ENCODE data around the gene SPATA1. TPM values are rescaled to one million over a fixed set of nuclear protein-coding genes. Genes with fewer than 3 reads are reported as not detected.

The SPATA1 gene
- total and polyA plus RNA-seq, 2 of the 8 experiments (the other 6 are each of a cell fraction or from before 2014, with no cell fraction given) = 0.51 to 1.1 TPM

DNA sequence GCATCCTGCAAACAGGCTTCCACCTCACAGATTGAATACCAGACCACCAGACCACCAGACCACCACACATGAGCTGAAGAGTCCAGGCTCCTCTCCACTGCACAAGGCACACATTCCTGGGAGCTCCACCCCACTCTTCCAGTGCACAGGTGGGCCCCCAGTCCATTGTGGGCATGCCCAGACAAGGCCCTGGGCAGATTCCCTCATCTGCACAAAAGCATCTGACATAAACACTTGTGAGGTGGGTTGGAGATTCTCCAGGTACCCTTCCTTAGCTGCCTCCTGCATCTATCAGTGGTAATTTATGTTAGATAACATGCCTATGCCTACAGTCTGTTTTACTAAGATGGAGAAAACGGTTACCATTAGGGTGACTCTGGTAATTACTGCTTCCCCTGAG is 79.6 kb downstream of the SPATA1 start (continued):
- TF ChIP-seq EGR1 (IDR thresholded peaks at IDR 0.05; ENCODE audit: borderline replicate concordance, low read depth, low read length) = no peak
- TF ChIP-seq ASH2L (IDR thresholded peaks at IDR 0.05; ENCODE audit: low read length) = no peak
- TF ChIP-seq ZNF274 (IDR thresholded peaks at IDR 0.05; ENCODE audit: borderline replicate concordance, extremely low read depth, low read length) = no peak
- TF ChIP-seq, protein P1, sequence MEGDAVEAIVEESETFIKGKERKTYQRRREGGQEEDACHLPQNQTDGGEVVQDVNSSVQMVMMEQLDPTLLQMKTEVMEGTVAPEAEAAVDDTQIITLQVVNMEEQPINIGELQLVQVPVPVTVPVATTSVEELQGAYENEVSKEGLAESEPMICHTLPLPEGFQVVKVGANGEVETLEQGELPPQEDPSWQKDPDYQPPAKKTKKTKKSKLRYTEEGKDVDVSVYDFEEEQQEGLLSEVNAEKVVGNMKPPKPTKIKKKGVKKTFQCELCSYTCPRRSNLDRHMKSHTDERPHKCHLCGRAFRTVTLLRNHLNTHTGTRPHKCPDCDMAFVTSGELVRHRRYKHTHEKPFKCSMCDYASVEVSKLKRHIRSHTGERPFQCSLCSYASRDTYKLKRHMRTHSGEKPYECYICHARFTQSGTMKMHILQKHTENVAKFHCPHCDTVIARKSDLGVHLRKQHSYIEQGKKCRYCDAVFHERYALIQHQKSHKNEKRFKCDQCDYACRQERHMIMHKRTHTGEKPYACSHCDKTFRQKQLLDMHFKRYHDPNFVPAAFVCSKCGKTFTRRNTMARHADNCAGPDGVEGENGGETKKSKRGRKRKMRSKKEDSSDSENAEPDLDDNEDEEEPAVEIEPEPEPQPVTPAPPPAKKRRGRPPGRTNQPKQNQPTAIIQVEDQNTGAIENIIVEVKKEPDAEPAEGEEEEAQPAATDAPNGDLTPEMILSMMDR (IDR thresholded peaks at IDR 0.05; ENCODE audit: control extremely low read depth in 1 of 3, insufficient read depth in 1 of 3, low read depth in 1 of 3, low read length in 3 of 3) = no peak
- TF ChIP-seq SP1 (IDR thresholded peaks at IDR 0.05; ENCODE audit: low read depth, low read length) = no peak
- no peak for TF ChIP-seq HDAC6 (IDR thresholded peaks at IDR 0.05; ENCODE audit: low read depth, low read length)
- no peak for TF ChIP-seq SUZ12 (IDR thresholded peaks at IDR 0.05; ENCODE audit: low read length)
